ENCODE measurements around the gene FOXP4. TPM values are rescaled to one million over a fixed set of nuclear protein-coding genes. Genes with fewer than 3 reads are reported as not detected.

Gene FOXP4
- total and polyA plus RNA-seq, 2 of the 13 experiments (the other 11 are each of a cell fraction or from before 2014, with no cell fraction given): 11.0 to 12.4 TPM

DNA sequence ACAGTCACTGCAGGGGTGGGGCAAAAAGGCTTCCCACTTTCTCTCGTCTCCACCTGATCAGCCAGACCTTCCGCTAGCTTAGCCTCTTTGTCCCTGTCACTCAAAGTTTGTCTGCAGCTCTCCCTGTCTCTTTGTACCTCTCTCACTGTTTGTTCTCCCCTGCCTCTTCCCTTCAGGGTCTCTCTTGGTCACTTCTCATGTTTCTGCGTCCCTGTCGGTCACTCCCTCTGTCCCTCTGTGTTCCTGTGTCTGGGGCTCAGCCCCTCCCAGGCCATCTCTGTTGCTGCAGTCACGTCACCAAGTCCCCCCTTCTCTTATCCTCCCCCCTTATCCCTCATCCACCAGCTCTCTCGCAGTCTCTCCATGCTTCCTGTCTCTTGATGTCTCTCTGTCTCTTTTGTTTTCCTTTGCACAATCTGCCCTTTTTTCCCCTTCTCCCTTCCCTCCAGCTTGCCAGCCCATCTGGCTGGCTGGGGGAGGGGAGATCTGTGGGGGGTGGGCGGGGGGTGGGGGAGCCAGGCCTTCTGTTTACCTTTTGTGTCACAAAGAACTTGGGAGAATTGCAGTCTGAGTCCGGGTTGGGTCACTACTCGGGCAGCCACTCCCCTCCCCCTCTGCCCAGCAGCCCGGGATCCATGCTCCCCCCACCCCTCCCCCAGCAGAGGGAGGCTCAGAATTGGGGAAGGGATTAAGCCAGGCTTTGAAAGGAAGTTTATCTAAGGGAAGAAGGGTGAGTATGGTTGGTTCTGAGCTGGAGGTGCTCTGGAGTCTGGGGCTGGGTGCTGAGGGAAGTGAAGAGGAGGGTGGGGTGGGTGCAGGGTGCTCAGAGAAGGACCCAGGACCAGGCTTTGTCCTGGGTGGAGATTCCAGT lies 32.3 kb downstream of the FOXP4 start (continued):
- no peak for TF ChIP-seq ARNT (IDR thresholded peaks at IDR 0.05)
- TF ChIP-seq ZNF468 (CRISPR knock-in tag; IDR thresholded peaks at IDR 0.05): no peak
- TF ChIP-seq ZNF703 (CRISPR knock-in tag; IDR thresholded peaks at IDR 0.05; ENCODE audit: borderline replicate concordance): no peak
- peak; percentile 78; the same call in 1 of the 2 replicates for TF ChIP-seq ZFX (CRISPR knock-in tag; IDR thresholded peaks at IDR 0.05; ENCODE audit: low read depth)
- peak; percentile 87; the same call in 1 of the 2 replicates for TF ChIP-seq SMAD1 (CRISPR knock-in tag; IDR thresholded peaks at IDR 0.05; ENCODE audit: borderline replicate concordance, low read depth)
- peak; percentile 92 for TF ChIP-seq PHF21A (CRISPR knock-in tag; IDR thresholded peaks at IDR 0.05)
- peak; percentile 35; the same call in 1 of the 2 replicates for TF ChIP-seq ZNF232 (CRISPR knock-in tag; IDR thresholded peaks at IDR 0.05; ENCODE audit: borderline replicate concordance)
- no peak for TF ChIP-seq ZSCAN22 (CRISPR knock-in tag; IDR thresholded peaks at IDR 0.05)
- TF ChIP-seq ZNF773 (CRISPR knock-in tag; IDR thresholded peaks at IDR 0.05; ENCODE audit: borderline replicate concordance): no peak
- TF ChIP-seq, protein P1, sequence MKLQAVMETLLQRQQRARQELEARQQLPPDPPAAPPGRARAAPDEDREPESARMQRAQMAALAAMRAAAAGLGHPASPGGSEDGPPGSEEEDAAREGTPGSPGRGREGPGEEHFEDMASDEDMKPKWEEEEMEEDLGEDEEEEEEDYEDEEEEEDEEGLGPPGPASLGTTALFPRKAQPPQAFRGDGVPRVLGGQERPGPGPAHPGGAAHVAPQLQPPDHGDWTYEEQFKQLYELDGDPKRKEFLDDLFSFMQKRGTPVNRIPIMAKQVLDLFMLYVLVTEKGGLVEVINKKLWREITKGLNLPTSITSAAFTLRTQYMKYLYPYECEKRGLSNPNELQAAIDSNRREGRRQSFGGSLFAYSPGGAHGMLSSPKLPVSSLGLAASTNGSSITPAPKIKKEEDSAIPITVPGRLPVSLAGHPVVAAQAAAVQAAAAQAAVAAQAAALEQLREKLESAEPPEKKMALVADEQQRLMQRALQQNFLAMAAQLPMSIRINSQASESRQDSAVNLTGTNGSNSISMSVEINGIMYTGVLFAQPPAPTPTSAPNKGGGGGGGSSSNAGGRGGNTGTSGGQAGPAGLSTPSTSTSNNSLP (IDR thresholded peaks at IDR 0.05; ENCODE audit: low read depth, low read length): no peak
- TF ChIP-seq SALL2 (CRISPR knock-in tag; IDR thresholded peaks at IDR 0.05): no peak; the same call in 1 of the 2 replicates
- no peak for TF ChIP-seq SSRP1 (CRISPR knock-in tag; IDR thresholded peaks at IDR 0.05)
- no peak for TF ChIP-seq ZNF790 (CRISPR knock-in tag; IDR thresholded peaks at IDR 0.05; ENCODE audit: borderline replicate concordance)
- TF ChIP-seq ZNF660 (CRISPR knock-in tag; IDR thresholded peaks at IDR 0.05; ENCODE audit: borderline replicate concordance, low read depth): no peak
- peak; percentile 79 for TF ChIP-seq PITX1 (CRISPR knock-in tag; IDR thresholded peaks at IDR 0.05)
- peak; percentile 94 for TF ChIP-seq HDAC1 (CRISPR knock-in tag; IDR thresholded peaks at IDR 0.05)
- TF ChIP-seq ZNF292 (CRISPR knock-in tag; IDR thresholded peaks at IDR 0.05; ENCODE audit: borderline replicate concordance, low read depth): peak; percentile 99
- peak; percentile 76 for TF ChIP-seq PHF5A (CRISPR knock-in tag; IDR thresholded peaks at IDR 0.05; ENCODE audit: low read depth, unreplicated experiment)
- TF ChIP-seq BRCA1 (CRISPR knock-in tag; IDR thresholded peaks at IDR 0.05): 0 out of 2 replicates have a peak, but pooled peaks have one; percentile 51
- TF ChIP-seq ARNT2 (CRISPR knock-in tag; IDR thresholded peaks at IDR 0.05; ENCODE audit: low read depth): no peak; the same call in 1 of the 2 replicates
- TF ChIP-seq NFIC (IDR thresholded peaks at IDR 0.05; ENCODE audit: low read length): 0 out of 2 replicates have a peak, but pooled peaks have one; percentile 51
- TF ChIP-seq POLR2G (IDR thresholded peaks at IDR 0.05; ENCODE audit: low read depth, low read length): peak; percentile 76
- TF ChIP-seq ZNF44 (CRISPR knock-in tag; IDR thresholded peaks at IDR 0.05): no peak
- TF ChIP-seq, protein P2, sequence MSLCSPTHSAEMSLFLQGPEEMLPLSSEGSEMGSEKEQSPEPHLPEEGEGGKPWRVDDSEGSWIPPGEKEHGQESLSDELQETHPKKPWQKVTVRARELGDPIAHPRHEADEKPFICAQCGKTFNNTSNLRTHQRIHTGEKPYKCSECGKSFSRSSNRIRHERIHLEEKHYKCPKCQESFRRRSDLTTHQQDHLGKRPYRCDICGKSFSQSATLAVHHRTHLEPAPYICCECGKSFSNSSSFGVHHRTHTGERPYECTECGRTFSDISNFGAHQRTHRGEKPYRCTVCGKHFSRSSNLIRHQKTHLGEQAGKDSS (CRISPR knock-in tag; IDR thresholded peaks at IDR 0.05; ENCODE audit: borderline replicate concordance, low read depth): no peak
- TF ChIP-seq MXI1 (IDR thresholded peaks at IDR 0.05; ENCODE audit: borderline replicate concordance, low read depth, low read length): peak; percentile 73; the same call in 1 of the 3 replicates
- TF ChIP-seq ZNF614 (CRISPR knock-in tag; IDR thresholded peaks at IDR 0.05; ENCODE audit: borderline replicate concordance): peak; percentile 88
- TF ChIP-seq ZNF501 (CRISPR knock-in tag; IDR thresholded peaks at IDR 0.05): no peak; the same call in 1 of the 2 replicates

Measured in HepG2 (cell line).